Neural cell (in vitro differentiated cells): Measurements from ENCODE around the gene RERE. TPM values are rescaled to one million over a fixed set of nuclear protein-coding genes. Genes with fewer than 3 reads are reported as not detected.
A peak's percentile ranks its signal among the peaks of the same experiment; 100 is the strongest.

Experiments
- H2AFZ ChIP-seq: fragments of 200-600, 300-800 bp; sonication (generic), shearing (Covaris generic); 2 replicates; pipeline ENCODE4 v1.6.0; 2014; ENCODE audit warnings: low read depth, mild to moderate bottlenecking, antibody characterized with exemption, low read length, moderate library complexity
- H3F3A ChIP-seq: fragments of 200-600 bp; shearing (Covaris generic); 2 replicates; pipeline ENCODE4 v1.6.1; 2016; ENCODE audit warnings: mild to moderate bottlenecking, moderate library complexity, mixed read lengths, antibody characterized with exemption, low read length; ENCODE audit not compliant: insufficient read depth, poor library complexity, severe bottlenecking
- H3K27ac ChIP-seq: fragments of 200-600, 300-800 bp; sonication (generic), shearing (Covaris generic); 2 replicates; pipeline ENCODE4 v1.5.1; 2014; ENCODE audit warnings: mild to moderate bottlenecking, low read length, moderate library complexity
- H3K27me3 ChIP-seq: fragments of 300-800, 200-600 bp; sonication (generic), shearing (Covaris generic); 2 replicates; pipeline ENCODE4 v1.6.0; 2014; ENCODE audit warnings: mild to moderate bottlenecking, low read depth, low read length, moderate library complexity; ENCODE audit not compliant: insufficient read depth
- H3K36me3 ChIP-seq: fragments of 300-800, 200-600 bp; sonication (generic), shearing (Covaris generic); 2 replicates; pipeline ENCODE4 v1.5.1; 2014; ENCODE audit warnings: mild to moderate bottlenecking, antibody characterized with exemption, low read length, moderate library complexity; ENCODE audit not compliant: insufficient read depth
- H3K4me2 ChIP-seq: fragments of 300-800, 200-600 bp; sonication (generic), shearing (Covaris generic); 2 replicates; pipeline ENCODE4 v1.6.0; 2014; ENCODE audit warnings: mild to moderate bottlenecking, low read length
- H3K4me3 ChIP-seq: fragments of 300-800, 200-600 bp; sonication (generic), shearing (Covaris generic); 2 replicates; pipeline ENCODE4 v1.5.1; 2014; ENCODE audit warnings: mild to moderate bottlenecking, low read length, moderate library complexity
- H3K79me2 ChIP-seq: fragments of 200-600 bp; shearing (Covaris generic); replicated peaks from 2 replicates; pipeline ENCODE4 v1.6.0; 2014; ENCODE audit warnings: mild to moderate bottlenecking, low read length, moderate library complexity; ENCODE audit not compliant: insufficient read depth
- H3K9ac ChIP-seq: fragments of 300-800, 200-600 bp; sonication (generic), shearing (Covaris generic); 2 replicates; pipeline ENCODE4 v1.6.1; 2016; ENCODE audit warnings: mild to moderate bottlenecking, low read length, mixed read lengths
- H3K9me2 ChIP-seq: fragments of 200-600 bp; shearing (Covaris generic); 2 replicates; pipeline ENCODE4 v1.6.1; 2016; ENCODE audit warnings: mild to moderate bottlenecking, low read length, mixed read lengths; ENCODE audit not compliant: insufficient read depth
- H3K9me3 ChIP-seq: fragments of 200-600, 300-800 bp; sonication (generic), shearing (Covaris generic); 2 replicates; pipeline ENCODE4 v1.6.1; 2016; ENCODE audit warnings: mild to moderate bottlenecking, mixed run types, low read length, moderate library complexity, mixed read lengths
- H4K20me1 ChIP-seq: fragments of 200-600 bp; shearing (Covaris generic); 2 replicates; pipeline ENCODE4 v1.6.1; 2016; ENCODE audit warnings: mild to moderate bottlenecking, mixed run types; ENCODE audit not compliant: insufficient read depth
- CTCF ChIP-seq: fragments of 450-650 bp; IDR thresholded peaks from 2 replicates; pipeline ENCODE4 v1.5.1; 2014; ENCODE audit warnings: antibody characterized with exemption, mild to moderate bottlenecking, moderate library complexity; ENCODE audit not compliant: poor library complexity, severe bottlenecking
- EP300 ChIP-seq: fragments of 450-650 bp; conservative IDR thresholded peaks from 2 replicates; pipeline ENCODE4 v1.6.1; 2014; ENCODE audit warnings: antibody characterized with exemption, mild to moderate bottlenecking, moderate library complexity; ENCODE audit not compliant: poor library complexity, severe bottlenecking
- EZH2 ChIP-seq: fragments of 200-600, 300-800 bp; shearing (Covaris generic), sonication (generic); IDR thresholded peaks from 2 replicates; pipeline ENCODE4 v1.6.1; 2014; ENCODE audit warnings: antibody characterized with exemption, low read length, borderline replicate concordance, mild to moderate bottlenecking; ENCODE audit not compliant: insufficient read depth, poor library complexity, severe bottlenecking
- MXI1 ChIP-seq: fragments of 450-650 bp; conservative IDR thresholded peaks from 2 replicates; pipeline ENCODE4 v1.6.1; 2014; ENCODE audit warnings: antibody characterized with exemption, mild to moderate bottlenecking; ENCODE audit not compliant: poor library complexity, severe bottlenecking
- POLR2AphosphoS5 ChIP-seq: IDR thresholded peaks from 2 replicates; pipeline ENCODE4 v1.6.1; 2012
- RAD21 ChIP-seq: fragments of 450-650 bp; conservative IDR thresholded peaks from 2 replicates; pipeline ENCODE4 v1.6.1; 2014; ENCODE audit warnings: antibody characterized with exemption, mild to moderate bottlenecking, moderate library complexity
- REST ChIP-seq: IDR thresholded peaks from 2 replicates; pipeline ENCODE4 v1.6.1; 2012; ENCODE audit warnings: borderline replicate concordance
- SMC3 ChIP-seq: fragments of 450-650 bp; conservative IDR thresholded peaks from 2 replicates; pipeline ENCODE4 v1.6.1; 2014; ENCODE audit warnings: antibody characterized with exemption, mild to moderate bottlenecking, moderate library complexity; ENCODE audit not compliant: poor library complexity
- TAF1 ChIP-seq: IDR thresholded peaks from 2 replicates; pipeline ENCODE4 v1.6.1; 2012; ENCODE audit warnings: low read depth
- polyA plus RNA-seq: library from polyadenylated mRNA; depleted of rRNA; stranded (reverse); fragments of >200 nt; gene quantifications from 2 replicates; pipeline ENCODE4 v1.2.3, GENCODE V29; 2014

The RERE gene
- polyA plus RNA-seq, 1 donor from 2014 or later: 21.0 TPM

GRCh38 chr1:8687039-8687438 lies 130.4 kb downstream of the RERE start:
- H3K9me3 ChIP-seq: no peaks in the 10 kb centered on the region
- no peak overlapping the region for H3K4me3 ChIP-seq
- no peak for TF ChIP-seq RAD21
- peak; percentile 10 for TF ChIP-seq POLR2AphosphoS5
- no peak for TF ChIP-seq EP300
- H3K9me2 ChIP-seq: no peaks in the 10 kb centered on the region
- no peak overlapping the region for H3K27ac ChIP-seq
- H3K4me2 ChIP-seq: no peak overlapping the region
- H3K9ac ChIP-seq: no peak overlapping the region
- peaks cover 5% of the 10 kb centered on the region for H4K20me1 ChIP-seq
- H3F3A ChIP-seq: no peaks in the 10 kb centered on the region
- H2AFZ ChIP-seq: no peak overlapping the region
- no peaks in the 10 kb centered on the region for H3K36me3 ChIP-seq
- H3K79me2 ChIP-seq: peaks cover 98% of the 10 kb centered on the region
- H3K27me3 ChIP-seq: no peaks in the 10 kb centered on the region

- Histone ChIP-seq H4K20me1 (peaks cover 5% of the 10 kb centered on the region), H3K9me3 (no peaks in the 10 kb centered on the region), H3K27ac (no peak overlapping the region), H3F3A (no peaks in the 10 kb centered on the region), H3K9me2 (no peaks in the 10 kb centered on the region), H2AFZ (no peak overlapping the region), H3K9ac (no peak overlapping the region), H3K79me2 (peaks cover 100% of the 10 kb centered on the region), H3K36me3 (no peaks in the 10 kb centered on the region), H3K4me2 (no peak overlapping the region), H3K4me3 (no peak overlapping the region), H3K27me3 (no peaks in the 10 kb centered on the region)
- TF ChIP-seq POLR2AphosphoS5 (no peak), MXI1 (no peak), SMC3 (no peak), REST (no peak), EP300 (no peak), TAF1 (no peak), CTCF (no peak), RAD21 (no peak), EZH2 (no peak)
These were observed 132.0 kb downstream of the RERE start for GRCh38 chr1:8685463-8685862.

GRCh38 chr1:8684590-8684989 lies 132.8 kb downstream of the RERE start:
- peaks cover 97% of the 10 kb centered on the region for H3K79me2 ChIP-seq
- no peaks in the 10 kb centered on the region for H3F3A ChIP-seq
- no peak overlapping the region for H2AFZ ChIP-seq
- TF ChIP-seq SMC3: no peak
- TF ChIP-seq EP300: no peak
- no peak for TF ChIP-seq TAF1
- no peak for TF ChIP-seq POLR2AphosphoS5
- TF ChIP-seq MXI1: no peak
- TF ChIP-seq CTCF: no peak
- no peak for TF ChIP-seq EZH2
- no peak for TF ChIP-seq RAD21
- peaks cover 5% of the 10 kb centered on the region for H4K20me1 ChIP-seq
- no peaks in the 10 kb centered on the region for H3K9me2 ChIP-seq
- H3K4me3 ChIP-seq: no peak overlapping the region
- no peak overlapping the region for H3K4me2 ChIP-seq
- H3K36me3 ChIP-seq: no peaks in the 10 kb centered on the region
- no peaks in the 10 kb centered on the region for H3K27me3 ChIP-seq
- H3K9me3 ChIP-seq: no peaks in the 10 kb centered on the region
- no peak overlapping the region for H3K9ac ChIP-seq
- H3K27ac ChIP-seq: no peak overlapping the region
